GM19099 (cell line): ENCODE results near the gene SHPK.

Experiments
- POLR2A ChIP-seq: IDR thresholded peaks from 3 replicates; pipeline ENCODE4 v1.6.1; 2011; ENCODE audit warnings: low read depth; ENCODE audit not compliant: insufficient read length; ENCODE audit errors: extremely low read depth

The SHPK gene

DNA sequence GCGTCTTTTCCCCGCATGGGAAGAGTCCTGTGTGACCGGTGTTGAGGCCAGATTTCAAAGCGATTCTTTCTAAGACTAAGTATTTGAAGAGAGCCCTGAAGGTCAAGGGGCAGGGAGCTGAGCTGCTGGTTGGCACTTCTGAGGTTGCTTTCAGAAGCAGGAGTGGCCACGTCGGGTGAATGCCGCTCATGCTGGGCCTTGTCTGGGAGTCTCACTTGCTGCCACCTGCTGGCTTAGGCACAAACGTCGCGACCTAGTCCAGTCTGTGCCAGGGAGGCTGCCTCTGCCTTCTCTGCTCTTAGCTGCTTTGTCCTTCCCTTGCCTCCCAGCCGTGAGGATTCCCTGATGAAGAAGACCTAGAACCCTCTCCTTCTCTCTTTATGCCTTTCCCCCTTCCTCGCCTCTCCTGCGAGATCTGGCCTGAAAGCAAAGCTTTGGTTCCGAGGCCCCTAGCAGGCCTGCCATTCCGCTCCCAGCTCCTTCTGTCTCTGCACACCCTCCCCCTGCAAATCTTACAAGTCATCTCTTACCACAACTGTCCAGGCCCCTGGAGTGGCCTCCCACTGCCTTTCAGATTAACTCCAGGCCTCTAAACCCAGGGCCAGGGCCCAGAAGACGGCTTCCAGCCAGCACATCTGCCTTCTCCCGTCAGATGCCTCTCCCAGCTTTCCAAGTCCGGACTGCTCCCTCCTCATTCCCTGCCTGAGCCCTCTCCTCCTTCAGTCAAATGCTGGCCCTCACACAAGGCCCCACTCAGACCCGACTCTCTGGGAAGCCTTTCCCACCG, 11.9 kb upstream of the SHPK start:
- TF ChIP-seq POLR2A = no peak

DNA sequence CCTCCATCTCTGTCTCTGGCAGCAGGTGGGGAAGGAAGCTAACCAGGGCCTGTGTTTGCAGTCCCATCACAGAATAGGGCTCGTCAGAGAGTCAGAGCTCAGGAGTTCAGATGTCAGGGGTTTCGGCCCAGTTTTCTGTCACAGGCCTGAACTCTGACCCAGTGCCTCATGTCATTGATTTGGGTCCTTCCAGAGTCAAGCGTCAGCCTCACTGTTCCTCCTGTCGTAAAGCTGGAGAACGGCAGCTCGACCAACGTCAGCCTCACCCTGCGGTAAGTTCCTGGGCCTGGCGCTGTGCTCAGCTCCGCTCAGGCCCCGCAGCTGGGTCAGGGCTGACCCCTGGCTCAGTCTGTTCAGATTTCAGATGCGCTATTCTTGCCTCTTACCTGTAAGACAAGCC, 11.2 kb upstream of the SHPK start:
- no peak for TF ChIP-seq POLR2A

DNA sequence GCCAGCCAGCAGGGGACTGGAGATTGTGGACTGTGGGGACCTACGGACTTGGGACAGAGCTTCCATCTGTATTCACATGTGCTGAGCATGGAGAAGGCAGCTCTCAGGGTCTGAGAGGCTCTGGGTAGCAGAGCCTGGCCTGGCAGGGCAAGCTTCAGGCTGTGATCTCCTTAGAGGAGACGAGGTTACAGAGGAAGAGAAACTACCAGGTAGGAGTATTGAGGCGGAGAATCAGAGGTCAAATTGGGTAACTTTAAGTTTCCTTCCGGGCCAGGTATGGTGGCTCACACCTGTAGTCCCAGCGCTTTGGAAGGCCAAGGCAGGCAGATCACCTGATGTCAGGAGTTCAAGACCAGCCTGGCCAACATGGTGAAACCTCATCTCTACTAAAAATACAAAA, 9.3 kb upstream of the SHPK start:
- TF ChIP-seq POLR2A = no peak

DNA sequence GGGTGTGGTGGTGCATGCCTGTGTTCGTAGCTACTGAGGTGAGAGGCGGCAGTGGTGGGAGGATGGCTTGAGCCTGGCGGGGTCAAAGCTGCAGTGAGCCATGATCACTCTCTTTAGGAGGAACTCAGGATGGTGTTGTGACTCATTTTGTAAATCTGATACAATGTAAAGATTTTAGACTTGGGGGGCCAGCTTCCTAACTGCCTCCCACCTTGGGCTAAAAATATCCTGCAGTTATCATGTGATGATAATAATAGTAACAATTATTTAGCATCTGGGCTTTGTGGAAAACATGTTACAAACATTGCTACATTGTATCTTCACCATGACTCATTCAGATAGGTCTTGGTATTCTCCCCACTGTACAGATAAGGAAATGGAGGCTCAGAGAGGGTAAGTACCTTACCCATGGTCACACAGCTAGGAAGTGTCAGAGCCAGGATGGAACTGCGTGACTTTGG, 7.9 kb upstream of the SHPK start:
- no peak for TF ChIP-seq POLR2A

DNA sequence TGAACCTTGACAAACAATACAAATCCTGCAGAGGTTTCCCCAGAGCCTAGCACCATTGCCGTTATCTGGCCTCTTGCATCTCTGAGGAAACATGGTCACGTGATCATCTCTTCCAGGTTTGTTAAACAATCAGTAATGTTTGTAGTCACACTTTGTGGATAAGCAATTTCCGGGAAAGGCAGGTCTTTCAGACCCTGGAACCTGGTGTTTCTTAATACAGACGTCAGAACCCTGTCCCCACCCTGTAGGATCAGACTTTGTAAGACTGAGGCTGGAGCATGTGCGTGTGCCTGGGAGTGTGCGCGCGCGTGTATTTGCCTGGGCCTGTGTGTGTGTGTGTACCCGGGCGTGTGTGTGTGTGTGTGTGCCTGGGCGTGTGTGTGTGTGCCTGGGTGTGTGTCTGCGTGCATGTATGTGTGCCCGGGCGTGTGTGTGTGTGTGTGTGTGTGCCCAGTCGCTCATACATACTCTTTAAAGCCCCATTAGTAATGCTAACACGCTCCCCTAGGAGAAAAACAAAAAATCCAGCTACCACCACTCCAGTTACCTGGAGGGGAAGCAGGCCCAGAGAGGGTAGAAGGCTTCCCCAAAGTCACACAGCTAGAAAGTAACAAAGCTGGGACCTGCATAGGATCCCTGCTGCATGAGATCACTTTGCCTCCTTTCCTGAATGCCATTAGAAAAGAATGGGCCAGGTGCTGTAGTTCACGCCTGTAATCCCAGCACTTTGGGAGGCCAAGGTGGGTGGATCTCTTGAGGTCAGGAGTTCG, 5.9 kb upstream of the SHPK start:
- no peak for TF ChIP-seq POLR2A

DNA sequence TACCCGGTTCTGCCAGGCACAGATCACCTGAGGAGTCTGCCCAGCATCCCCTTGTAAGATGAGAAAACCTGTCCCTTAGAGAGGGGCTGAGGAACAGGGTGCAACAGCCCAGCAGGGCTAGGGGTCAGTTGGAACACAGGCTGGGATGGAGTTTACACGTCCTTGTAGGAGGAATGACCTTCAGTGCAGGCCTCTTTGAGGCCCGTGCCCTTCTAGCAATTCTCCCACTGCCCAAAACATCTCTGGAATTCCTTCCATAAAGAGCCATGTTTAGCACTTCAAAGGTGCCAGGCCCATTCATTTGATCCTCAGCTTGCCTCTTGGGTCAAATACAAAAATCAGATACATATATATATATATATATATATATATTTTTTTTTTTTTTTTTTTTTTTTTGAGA, 5.0 kb upstream of the SHPK start:
- no peak for TF ChIP-seq POLR2A

DNA sequence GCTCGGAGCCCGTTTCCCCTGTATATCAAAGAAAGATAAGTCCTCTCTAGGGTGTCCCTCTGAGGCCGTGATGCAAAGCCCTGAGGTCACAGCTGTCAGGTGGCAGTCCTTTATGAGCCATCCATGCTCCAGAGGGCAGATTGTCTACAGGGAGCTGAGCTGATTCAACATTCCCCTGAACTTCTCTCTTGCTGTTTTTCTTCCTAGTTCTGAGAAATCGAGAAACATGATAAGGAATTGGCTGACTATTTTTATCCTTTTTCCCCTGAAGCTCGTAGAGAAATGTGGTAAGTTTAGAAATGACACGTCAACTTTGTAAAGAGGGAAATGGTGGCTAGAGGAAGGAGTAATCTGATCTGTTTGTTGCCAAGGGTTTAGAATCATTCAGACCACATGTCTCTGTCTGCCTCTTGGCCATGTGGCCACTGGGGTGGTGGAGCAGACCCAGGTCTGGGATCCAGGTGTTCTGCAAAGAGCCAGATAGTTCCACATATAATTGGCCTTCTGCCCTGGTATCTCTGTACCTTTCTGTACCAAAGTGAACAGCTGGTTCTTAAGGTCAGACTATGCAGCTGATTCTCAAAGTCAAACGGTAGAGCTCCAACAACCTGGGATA, 4.0 kb upstream of the SHPK start:
- TF ChIP-seq POLR2A = no peak

DNA sequence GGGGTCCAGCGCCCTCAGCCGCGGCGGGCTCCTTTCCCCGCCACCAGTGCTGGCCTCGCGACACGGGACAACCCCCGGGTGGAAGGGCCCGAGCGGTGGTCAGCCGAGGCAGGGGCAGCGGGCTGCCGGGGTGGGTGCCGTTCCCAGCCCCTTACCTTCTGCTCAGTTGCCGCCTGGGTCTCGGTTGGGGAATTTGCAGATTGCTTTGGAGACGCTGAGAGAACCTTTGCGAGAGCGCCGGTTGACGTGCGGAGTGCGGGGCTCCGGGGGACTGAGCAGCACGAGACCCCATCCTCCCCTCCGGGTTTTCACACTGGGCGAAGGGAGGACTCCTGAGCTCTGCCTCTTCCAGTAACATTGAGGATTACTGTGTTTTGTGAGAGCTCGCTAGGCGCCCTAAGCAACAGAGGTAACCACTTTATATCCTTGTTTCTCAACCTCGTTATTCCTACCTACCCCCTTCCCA, 891 bp upstream of the SHPK start:
- TF ChIP-seq POLR2A = no peak

DNA sequence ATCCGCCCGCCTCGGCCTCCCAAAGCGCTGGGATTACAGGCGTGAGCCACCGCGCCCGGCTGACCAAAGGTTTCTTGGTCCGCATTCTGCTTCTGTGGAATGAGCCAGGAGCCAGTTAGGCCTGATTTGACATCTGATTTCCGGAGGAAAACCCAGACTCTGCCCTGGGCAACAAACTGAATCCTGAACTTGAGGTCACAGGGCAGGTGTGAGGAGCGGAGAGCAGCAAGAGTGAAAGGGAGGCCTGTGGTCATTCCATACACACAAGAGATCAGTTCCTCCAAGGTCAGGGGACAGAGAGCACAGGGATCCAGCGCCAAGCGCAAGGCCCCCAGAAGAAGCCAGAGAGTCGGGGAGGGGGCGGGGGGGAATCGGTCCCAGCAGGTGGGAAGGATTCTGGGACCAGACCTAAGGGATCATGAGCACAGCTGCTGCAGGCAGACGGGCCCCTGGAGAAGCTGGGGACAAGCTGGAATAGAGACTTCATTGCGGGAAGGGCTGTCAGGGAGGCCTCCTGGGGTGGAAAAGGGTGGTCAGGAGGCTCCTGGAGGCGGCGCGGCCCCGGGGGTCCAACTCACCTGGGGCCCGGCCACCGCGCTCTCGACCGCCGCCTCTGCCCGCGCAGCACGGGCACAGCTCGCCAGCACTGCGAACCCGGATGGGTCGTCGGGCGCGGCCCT, 436 bp downstream of the SHPK start:
- TF ChIP-seq POLR2A = no peak

DNA sequence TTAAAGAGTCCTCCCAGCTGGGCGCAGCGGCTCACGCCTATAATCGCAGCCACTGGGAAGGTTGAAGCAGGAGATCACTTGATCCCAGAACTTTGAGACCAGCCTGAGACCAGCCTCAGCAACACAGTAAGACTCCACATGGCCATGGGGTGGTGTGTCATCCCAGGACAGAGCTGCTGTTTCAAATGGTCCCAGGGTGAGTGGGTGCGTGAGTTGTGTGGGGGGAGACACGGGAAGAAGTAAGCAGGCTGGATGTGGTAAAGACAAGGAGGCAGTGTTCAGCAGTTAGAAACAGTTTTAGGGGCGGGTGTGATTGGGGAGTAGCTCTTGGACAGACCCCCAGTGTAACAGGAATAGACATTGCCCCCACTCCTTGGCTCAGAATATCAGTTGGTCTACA, 3.8 kb downstream of the SHPK start:
- TF ChIP-seq POLR2A = no peak

DNA sequence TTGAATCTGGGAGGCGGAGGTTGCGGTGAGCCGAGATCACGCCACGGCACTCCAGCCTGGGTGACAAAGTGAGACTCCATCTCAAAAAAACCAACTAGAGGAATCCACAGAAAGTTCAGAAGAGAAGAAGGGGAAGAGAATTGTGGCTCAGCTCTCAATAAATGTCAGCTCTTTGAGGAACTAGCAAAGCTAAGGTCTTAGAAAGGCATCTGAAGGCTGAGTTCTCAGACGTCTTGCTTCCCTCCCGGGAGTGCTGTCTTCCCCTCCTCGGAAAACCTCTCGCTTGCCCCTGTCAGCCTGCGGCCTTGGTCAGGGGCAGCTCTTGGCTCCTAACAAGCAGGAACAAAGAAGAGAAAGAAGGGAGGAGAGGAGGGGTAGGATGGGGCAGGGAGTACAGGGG, 5.3 kb downstream of the SHPK start:
- TF ChIP-seq POLR2A = no peak

DNA sequence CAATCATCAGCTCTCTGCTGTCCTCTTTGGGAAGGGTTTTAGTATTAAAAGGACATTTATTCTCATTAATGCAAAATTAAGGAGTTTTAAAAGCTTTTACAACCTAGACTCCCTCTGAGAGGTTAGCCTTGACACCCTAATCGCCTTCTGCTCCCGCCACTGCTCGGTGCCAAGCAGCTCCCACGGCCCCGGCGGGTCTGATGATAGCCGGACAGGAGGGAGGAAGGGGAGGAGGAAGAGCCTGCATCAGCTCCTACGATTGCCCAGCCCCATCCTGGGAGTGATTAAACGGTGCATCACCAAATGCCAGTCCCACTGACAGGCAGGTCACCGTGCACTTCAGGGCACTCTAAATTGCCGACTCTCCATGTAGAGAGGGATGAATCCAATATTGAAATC, 8.3 kb downstream of the SHPK start:
- TF ChIP-seq POLR2A = no peak

DNA sequence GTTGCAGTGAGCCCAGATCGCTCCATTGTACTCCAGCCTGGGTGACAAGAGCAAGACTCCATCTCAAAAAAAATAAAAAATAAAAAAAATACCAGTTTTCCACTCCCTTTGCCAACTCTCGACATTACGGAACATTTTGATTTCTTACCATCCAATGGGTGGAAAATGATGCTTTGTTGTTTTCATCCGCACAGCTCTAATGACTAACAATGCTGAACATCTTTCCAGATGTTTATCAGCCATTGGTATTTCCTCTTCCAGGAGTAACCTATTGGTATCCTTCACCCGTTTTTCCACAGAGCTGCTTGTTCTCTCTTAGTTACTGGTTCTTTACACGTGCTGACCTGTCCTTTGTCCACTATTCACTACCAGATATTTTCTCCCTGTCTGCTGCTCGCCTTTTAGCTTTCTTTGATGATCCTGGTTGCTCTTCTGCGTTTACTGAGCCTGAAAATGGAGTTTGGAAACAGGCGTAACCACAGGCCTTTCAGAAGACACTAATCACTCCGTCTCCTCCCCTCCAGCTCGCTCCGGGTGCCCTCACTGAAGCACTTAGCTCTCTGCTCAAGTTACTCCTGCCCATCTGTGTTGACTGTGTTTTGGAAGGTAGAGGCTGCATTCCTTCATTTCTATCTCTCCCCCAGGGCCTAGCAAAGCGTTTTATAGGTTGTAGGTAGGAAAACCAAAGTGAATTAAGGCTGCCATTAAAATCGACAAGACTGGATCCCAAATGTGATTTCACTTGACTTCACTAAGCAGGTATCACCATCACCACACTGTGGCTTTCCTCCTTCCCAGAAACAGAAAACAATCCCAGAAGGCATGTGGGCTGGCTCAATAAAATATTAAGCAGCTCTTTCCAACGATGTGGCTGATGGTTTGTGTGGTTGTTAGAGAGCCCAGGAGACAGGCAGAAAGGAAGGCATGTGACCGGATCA, 8.9 kb downstream of the SHPK start:
- TF ChIP-seq POLR2A = no peak

DNA sequence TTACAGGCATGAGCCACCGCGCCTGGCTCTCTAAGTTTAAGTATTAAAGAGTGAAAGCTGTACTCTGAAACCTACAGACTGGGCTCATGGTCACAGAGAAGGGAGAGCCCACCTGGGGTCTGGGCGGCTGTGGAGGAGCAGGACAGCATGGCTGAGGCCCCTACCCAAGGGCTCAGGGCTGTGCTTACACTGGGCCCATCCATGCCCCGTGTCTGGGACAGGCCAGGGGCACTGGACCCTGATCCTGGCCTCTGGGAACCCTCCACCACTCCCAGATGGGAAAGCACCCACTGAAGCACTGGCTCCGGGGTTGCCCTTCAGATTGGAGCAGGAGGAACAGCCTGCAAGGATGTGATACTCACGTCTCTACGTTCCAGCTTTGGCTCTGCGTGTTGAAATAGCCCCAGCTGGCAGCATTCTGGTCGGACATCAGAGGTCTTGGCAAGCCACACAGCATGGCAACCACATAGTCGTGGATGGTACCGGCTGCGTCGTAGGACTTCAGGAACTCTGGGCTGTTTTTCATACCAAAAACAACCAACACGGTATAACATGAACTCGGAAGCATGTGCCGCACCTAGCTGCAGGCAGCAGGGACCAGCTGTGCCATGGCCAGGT, 13.0 kb downstream of the SHPK start:
- TF ChIP-seq POLR2A = no peak
